AG09309 (cell line): Measurements from ENCODE around the gene BAIAP2.
A peak's percentile ranks its signal among the peaks of the same experiment; 100 is the strongest.

Experiments
- DNase-seq: peaks from one replicate; pipeline ENCODE4 v3.0.0-alpha.2; 2010; ENCODE audit warnings: low read depth
- H3K4me3 ChIP-seq: 2 replicates; pipeline ENCODE4 v1.5.1; 2011; ENCODE audit warnings: mild to moderate bottlenecking, low read depth, low read length, moderate library complexity; ENCODE audit not compliant: control insufficient read depth
- TF ChIP-seq, protein P1 (sequence below): IDR thresholded peaks from 2 replicates; pipeline ENCODE4 v1.5.1; 2011; ENCODE audit warnings: mild to moderate bottlenecking, low read depth, low read length, inconsistent platforms; ENCODE audit not compliant: insufficient read depth, control insufficient read depth; ENCODE audit errors: missing control alignments

Gene BAIAP2

DNA sequence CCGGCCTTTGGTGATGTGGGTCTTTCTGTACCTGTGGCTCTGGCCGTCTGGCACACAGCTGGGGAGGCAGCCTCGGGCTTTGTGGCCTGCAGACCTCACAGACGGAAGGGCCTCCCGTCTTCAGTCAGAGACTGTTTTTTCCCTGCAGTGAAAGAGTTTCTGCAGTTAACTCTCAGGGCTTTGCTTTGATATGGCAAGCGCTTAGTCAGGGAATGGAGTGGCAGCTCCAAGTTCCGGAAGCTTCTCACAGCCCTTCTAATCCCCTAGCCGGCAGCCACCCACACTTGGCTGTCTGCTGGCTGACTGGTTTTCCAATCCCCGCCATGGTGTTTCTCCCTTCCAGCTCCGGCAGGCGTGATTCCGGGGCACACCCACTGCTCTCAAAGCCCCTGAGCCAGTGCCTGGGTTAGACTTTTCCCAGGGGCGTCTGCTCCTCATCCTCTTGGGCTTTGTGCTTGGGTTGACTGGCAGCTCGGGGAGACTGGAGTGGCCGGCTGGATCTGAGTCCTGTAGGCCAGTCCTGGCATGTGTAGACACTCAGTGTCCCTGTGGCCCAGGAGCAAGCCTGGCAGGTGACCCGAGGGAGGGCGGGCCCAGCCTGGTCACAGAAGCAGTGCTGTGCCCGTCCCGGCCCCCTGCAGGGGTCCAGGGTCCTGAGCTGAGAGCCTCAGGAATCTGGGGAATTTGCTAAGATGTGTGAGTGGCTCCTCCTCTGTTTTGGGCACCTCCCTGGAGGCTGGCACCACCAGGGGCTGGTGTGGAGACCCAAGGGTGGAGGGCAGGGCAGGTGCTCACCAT, 29.9 kb downstream of the BAIAP2 start:
- TF ChIP-seq, protein P1, sequence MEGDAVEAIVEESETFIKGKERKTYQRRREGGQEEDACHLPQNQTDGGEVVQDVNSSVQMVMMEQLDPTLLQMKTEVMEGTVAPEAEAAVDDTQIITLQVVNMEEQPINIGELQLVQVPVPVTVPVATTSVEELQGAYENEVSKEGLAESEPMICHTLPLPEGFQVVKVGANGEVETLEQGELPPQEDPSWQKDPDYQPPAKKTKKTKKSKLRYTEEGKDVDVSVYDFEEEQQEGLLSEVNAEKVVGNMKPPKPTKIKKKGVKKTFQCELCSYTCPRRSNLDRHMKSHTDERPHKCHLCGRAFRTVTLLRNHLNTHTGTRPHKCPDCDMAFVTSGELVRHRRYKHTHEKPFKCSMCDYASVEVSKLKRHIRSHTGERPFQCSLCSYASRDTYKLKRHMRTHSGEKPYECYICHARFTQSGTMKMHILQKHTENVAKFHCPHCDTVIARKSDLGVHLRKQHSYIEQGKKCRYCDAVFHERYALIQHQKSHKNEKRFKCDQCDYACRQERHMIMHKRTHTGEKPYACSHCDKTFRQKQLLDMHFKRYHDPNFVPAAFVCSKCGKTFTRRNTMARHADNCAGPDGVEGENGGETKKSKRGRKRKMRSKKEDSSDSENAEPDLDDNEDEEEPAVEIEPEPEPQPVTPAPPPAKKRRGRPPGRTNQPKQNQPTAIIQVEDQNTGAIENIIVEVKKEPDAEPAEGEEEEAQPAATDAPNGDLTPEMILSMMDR: no peak
- no peak overlapping the region for H3K4me3 ChIP-seq
- DNase-seq: peak; percentile 63

DNA sequence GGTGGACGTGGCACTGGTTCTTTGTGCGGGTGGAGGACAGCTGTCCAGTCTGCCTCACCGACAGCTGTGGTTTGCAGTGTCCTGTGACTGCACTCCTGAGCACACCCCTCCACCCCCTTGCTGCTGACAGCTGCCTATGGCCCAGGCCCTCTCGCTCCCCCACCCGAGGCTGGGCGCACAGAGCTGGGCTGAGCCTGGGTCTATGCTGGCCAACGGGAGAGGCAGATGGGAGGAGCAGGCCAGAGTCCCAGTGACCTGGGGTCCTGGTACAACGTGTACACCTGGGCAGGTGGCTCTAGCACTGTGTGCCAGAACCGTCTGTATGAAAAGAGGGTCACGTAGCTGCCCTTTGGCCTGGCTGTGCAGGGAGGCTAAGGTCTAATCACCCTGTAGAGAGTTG, 30.5 kb downstream of the BAIAP2 start:
- TF ChIP-seq, protein P1: no peak
- H3K4me3 ChIP-seq: no peak overlapping the region
- no peak for DNase-seq

DNA sequence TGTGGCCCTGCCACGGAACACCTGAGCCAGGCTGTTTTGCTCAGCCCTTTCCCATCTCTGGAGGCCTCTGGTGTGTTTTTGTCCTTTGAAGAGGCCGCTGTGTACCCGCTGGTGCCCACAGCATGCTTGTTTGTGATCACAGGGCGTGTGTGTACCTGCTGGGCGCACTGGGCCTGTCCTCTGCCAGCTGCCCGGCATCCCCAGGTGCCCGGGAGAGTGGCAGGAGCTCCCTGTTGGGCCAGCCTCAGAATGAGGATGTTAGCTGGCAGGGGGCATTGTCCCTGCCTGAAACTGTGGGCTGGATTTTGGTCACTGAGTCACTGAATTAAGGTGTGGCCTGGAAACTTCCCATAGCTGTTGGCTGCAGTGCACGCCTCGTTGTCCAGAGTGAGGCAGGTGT, 31.1 kb downstream of the BAIAP2 start:
- no peak overlapping the region for H3K4me3 ChIP-seq
- no peak for DNase-seq
- TF ChIP-seq, protein P1: no peak

DNA sequence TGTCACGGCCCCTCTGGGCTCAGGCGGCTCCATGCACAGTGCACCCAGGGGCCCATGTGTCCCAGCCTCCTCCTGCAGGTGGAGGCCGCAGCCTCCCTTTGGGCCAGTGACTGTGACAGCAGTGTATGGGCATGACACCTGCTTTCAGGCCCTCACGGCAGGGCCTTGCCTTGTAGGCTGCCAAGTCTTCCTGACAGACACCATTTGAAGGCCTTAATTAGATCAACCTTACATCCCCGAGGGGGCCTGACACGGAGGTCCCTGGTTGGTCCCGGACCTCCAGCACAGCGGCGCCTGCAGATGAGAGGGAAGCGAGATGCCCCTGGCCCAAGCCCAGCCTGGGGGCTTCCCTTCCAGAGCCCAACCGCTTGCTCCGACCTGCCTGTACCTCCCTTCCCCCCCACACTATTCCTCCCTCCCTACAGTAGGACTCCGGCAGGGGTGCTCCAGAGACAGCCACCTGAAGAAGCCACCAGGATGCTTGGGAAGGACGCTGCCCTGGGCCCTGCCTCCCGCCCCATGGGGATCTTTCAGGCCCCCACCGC, 31.9 kb downstream of the BAIAP2 start:
- DNase-seq: no peak
- no peak overlapping the region for H3K4me3 ChIP-seq
- TF ChIP-seq, protein P1: no peak

DNA sequence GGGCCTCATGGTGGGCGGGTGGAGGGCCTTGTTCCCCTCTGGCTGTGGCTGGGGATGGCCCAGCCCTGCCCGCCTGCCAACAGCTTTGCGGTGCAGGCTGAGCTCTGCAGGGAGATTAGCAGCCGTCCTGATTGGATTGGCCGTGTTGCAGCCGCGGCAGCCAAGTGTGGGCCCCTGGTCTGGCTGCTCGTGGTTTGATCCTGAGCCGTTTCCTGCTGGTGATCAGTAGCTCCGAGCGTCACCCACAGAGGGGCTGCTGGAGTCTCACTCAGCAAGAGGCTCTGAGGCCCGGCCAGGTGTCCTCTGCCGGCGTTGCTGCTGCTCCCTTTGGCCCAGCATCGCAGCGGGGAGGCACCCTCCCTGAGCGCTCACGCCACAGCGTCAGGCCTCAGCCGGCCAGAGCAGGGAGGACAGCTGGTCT, 32.5 kb downstream of the BAIAP2 start:
- no peak for DNase-seq
- H3K4me3 ChIP-seq: no peak overlapping the region
- TF ChIP-seq, protein P1: no peak

DNA sequence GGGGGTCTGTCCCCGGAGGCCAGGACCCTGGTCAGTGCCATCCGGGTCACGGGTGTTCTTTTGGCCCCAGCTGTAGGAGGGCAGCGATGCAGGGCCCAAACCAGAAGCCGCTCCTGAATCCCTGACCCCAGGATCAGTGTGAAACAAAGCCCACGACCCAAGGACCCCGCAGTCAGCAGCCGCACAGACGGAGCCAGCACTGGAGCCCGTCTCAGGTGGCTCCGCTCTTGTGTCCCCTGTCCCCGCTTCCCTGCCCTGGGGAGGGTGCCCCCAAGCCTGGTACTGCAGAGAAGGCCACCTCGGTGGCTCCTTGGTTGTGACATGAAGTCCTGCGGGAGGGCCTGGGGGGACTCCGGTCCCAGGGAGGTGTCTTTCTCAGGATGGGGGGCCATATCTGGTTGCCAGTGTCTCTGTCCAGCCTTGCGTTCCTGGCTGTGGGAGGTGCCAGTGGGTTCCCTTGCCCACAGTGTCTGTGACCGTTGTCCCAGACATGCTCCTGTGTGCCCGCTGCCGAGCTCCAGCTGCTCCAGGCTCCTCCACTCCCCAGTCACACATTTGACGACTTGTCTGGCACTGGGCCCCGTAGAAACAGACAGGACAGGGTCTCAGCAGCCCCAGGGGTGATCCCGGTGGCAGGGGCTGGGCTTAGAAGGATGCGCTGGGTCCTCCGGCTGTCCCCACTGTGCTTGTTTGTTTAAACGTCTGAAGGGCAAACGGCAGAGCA, 33.6 kb downstream of the BAIAP2 start:
- H3K4me3 ChIP-seq: no peak overlapping the region

More for the DNA sequence above, 33.6 kb downstream of the BAIAP2 start:
- no peak for DNase-seq
- TF ChIP-seq, protein P1: no peak
